Activated CD4-positive, alpha-beta T cell treated with anti-CD3 and anti-CD28 coated beads for 36 hours (primary cell): ENCODE measurements around the gene DUS1L. TPM values are rescaled to one million over a fixed set of nuclear protein-coding genes. Genes with fewer than 3 reads are reported as not detected.

Source experiments
- ATAC-seq: fragments of 200-7000 bp; cut with Tn5 transposase; one replicate; pipeline ENCODE4 v1.10.0; 2021; ENCODE audit warnings: mild to moderate bottlenecking, moderate library complexity
- CTCF ChIA-PET: fragments of 350-600 bp; sonication (Branson Sonifier 250); formaldehyde crosslinking; loops from one replicate; lab custom pipeline; 2021; ENCODE audit warnings: antibody characterized with exemption; lab: Charles Lee
- POLR2A ChIA-PET: fragments of 350-600 bp; sonication (Branson Sonifier 250); formaldehyde crosslinking; loops from one replicate; lab custom pipeline; 2021; ENCODE audit warnings: antibody characterized with exemption, inconsistent platforms; lab: Charles Lee
- DNase-seq: peaks from one replicate; pipeline ENCODE4 v3.0.0-alpha.2; 2020
- H3K27ac Mint-ChIP-seq: one replicate; pipeline ENCODE4 v1.8.0; 2021; ENCODE audit warnings: mixed read lengths
- H3K27me3 Mint-ChIP-seq: one replicate; pipeline ENCODE4 v1.8.0; 2021; ENCODE audit warnings: mixed read lengths
- H3K36me3 Mint-ChIP-seq: one replicate; pipeline ENCODE4 v1.8.0; 2021; ENCODE audit warnings: low read depth, mixed read lengths
- H3K4me1 Mint-ChIP-seq: one replicate; pipeline ENCODE4 v1.8.0; 2021; ENCODE audit warnings: mixed read lengths
- H3K4me3 Mint-ChIP-seq: one replicate; pipeline ENCODE4 v1.8.0; 2021; ENCODE audit warnings: mild to moderate bottlenecking, moderate library complexity, mixed read lengths
- H3K9me3 Mint-ChIP-seq: one replicate; pipeline ENCODE4 v1.8.0; 2021; ENCODE audit warnings: low read depth, mixed read lengths
- intact Hi-C, 2 experiments: fragments of 100-400 bp; cut with DNase I in 1 of 2; cut with micrococcal nuclease in 1 of 2; formaldehyde crosslinking; loops; one replicate each; pipeline versions ENCODE4 v1.14.2 to v1.15.1; 2022 to 2024; cut with DNase I, micrococcal nuclease
- total RNA-seq, 2 experiments: library from RNA; stranded (reverse); gene quantifications; one replicate each; pipeline ENCODE4 v1.2.3, GENCODE V29; 2021

The DUS1L gene
- total RNA-seq, 2 experiments from 2014 or later = 119 to 124 TPM

DNA sequence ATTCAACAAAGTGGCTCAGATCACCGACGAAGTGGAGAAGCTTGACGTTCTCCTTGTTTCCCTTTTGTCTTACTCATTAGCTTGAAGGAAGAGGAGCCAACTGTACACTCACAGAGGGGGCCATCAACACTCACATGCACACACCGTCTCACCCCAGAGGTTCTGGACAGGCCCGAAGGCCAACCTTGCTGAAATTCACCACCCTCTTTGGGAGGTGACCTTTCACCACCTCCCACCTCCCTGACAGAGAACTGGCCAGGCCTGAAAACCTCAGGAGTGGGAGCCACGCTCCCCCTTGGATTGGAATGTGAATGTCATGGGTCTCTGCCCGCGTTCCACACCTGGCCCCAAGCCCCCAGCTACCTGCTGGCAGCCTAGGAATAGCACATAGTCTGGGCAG lies 30.1 kb downstream of the DUS1L start:
- intact Hi-C loops = loop anchor here in 1 of 2 experiments (10.0 kb wide), 1 partner anchor 289 kb away; no protein-coding TSS in a partner anchor
- POLR2A ChIA-PET = interaction anchor here (0.7 to 1.2 kb wide), 4 partner anchors 9 to 284 kb away, joined by 3 to 10 read pairs (median 3); partner anchors contain the start of genes CENPX and LRRC45

DNA sequence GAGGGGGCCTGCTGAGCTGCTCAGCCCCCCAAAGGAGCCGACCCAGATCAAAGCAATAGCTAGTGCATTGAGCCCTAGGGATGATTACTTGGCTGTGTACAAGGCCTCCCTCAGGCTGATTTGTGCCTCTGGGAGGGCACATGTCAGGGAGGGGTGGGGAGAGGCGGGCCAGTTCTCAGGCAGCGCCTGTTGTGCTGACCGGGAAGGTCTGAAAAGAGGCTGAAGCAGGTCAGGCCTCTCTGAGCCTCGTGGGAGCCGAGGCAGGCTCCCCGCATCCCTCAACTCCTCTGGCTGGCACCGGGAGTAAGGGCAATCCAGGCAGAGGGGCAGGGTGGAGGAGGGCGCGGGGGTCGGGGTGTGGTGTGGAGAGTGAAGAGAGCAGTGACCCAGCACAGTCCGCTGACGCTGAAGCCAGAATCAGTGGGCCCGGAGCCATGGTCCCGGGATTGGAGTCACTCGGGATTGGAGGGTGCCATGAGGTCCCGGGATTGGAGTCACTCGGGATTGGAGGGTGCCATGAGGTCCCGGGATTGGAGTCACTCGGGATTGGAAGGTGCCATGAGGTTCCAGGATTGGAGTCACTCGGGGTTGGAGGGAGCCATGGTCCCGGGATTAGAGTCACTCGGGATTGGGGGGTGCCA lies 31.1 kb downstream of the DUS1L start:
- Mint-ChIP-seq H3K4me1 (peaks cover 29% of the 10 kb centered on the region), H3K4me3 (no peak overlapping the region), H3K27me3 (no peaks in the 10 kb centered on the region), H3K27ac (no peak overlapping the region), H3K9me3 (no peaks in the 10 kb centered on the region), H3K36me3 (peaks cover 10% of the 10 kb centered on the region)
- intact Hi-C loops = loop anchor here in 1 of 2 experiments (5.0 to 10.0 kb wide), 2 partner anchors 290 to 463 kb away; no protein-coding TSS in a partner anchor
- ChIA-PET CTCF (interaction anchor here (1.1 to 1.8 kb wide), 2 partner anchors 12 to 132 kb away, joined by 4 to 7 read pairs; partner anchors contain the start of genes CENPX and LRRC45), POLR2A (interaction anchor here (0.7 to 1.2 kb wide), 3 partner anchors 8 to 269 kb away, joined by 3 read pairs; partner anchors contain the start of genes CENPX and LRRC45)
- DNase-seq (no peak), ATAC-seq (no peak)

More for the DNA sequence above, 30.1 kb downstream of the DUS1L start:
- no peaks in the 10 kb centered on the region for H3K27me3 Mint-ChIP-seq
- peaks cover 25% of the 10 kb centered on the region for H3K4me1 Mint-ChIP-seq
- peaks cover 7% of the 10 kb centered on the region for H3K36me3 Mint-ChIP-seq
- CTCF ChIA-PET = interaction anchor here (0.6 to 1.8 kb wide), 4 partner anchors 13 to 131 kb away, joined by 3 to 7 read pairs (median 4); partner anchors contain the start of genes CENPX and LRRC45
- DNase-seq (no peak), ATAC-seq (no peak)
- H3K27ac Mint-ChIP-seq = peak overlapping the region; percentile 31
- no peaks in the 10 kb centered on the region for H3K9me3 Mint-ChIP-seq
- peak overlapping the region; percentile 82 for H3K4me3 Mint-ChIP-seq

GRCh38 chr17:82033359-82034085 lies 32.1 kb downstream of the DUS1L start:
- H3K9me3 Mint-ChIP-seq = no peaks in the 10 kb centered on the region
- H3K27ac Mint-ChIP-seq = no peak overlapping the region
- peaks cover 22% of the 10 kb centered on the region for H3K4me1 Mint-ChIP-seq
- DNase-seq (no peak), ATAC-seq (no peak)
- peak overlapping the region; percentile 41 for H3K4me3 Mint-ChIP-seq
- ChIA-PET POLR2A (no interaction called here), CTCF (interaction anchor here (0.7 kb wide), 1 partner anchor 71 kb away, joined by 3 read pairs; no protein-coding TSS in a partner anchor)
- no peaks in the 10 kb centered on the region for H3K27me3 Mint-ChIP-seq
- intact Hi-C loops = loop anchor here in 1 of 2 experiments (5.0 to 10.0 kb wide), 2 partner anchors 291 to 464 kb away; no protein-coding TSS in a partner anchor
- H3K36me3 Mint-ChIP-seq = peaks cover 11% of the 10 kb centered on the region

- CTCF ChIA-PET = interaction anchor here (1.4 to 3.4 kb wide), 2 partner anchors 66 to 122 kb away, joined by 4 to 35 read pairs; partner anchors contain the start of gene FASN
- peak overlapping the region; percentile 43 for H3K4me3 Mint-ChIP-seq
These were observed 33.5 kb downstream of the DUS1L start for GRCh38 chr17:82031885-82032627.

DNA sequence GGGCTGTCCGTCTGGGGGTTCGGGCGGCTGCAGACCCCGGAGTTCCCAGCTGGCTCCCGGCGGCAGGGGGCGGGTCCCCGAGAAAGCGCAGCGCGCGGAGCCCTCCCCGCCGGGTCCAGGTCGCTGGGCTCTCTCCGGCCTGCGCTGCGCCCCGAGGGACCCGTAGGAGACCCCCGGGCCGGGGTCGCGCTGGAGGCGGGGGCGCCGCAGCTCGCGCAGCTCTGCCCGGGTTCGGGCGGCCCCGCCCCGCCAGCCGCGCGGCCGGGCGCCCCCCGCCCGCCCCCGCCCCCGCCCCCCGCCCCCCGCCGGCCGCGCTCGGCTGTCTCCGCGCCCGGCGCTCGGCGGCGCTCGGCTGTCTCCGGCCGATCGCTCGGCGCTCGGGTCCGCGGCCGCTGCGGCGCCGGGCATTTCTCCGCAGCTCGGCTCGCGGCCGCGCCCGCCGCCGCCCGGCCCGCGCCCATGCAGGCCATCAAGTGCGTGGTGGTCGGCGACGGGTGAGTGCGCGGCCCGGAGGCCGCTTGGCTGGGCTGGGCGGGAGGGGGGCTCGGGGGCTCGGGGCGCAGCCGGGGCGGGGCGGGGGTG lies 34.2 kb downstream of the DUS1L start, which contains the start of gene RAC3:
Gene RAC3 (plus strand): TSS at position 376 of the 582 bp plus-strand sequence. CDS start 84 bp downstream, at position 460.
- POLR2A ChIA-PET = no interaction called here
- CTCF ChIA-PET = interaction anchor here (0.9 to 3.4 kb wide), 5 partner anchors 34 to 126 kb away, joined by 4 to 35 read pairs (median 6); partner anchors contain the start of genes DUS1L and FASN
- no peak within 1 kb of the TSS for H3K27ac Mint-ChIP-seq
- intact Hi-C loops = loop anchor here (1.0 to 10.0 kb wide), 5 partner anchors 8 to 466 kb away; partner anchors contain the start of genes LRRC45 (in 2 of the 2), ALYREF (in 1 of the 2), ANAPC11 (in 1 of the 2) and FASN (in 1 of the 2)
- ATAC-seq (peak; percentile 54), DNase-seq (peak; percentile 46)
- H3K9me3 Mint-ChIP-seq = no peaks in the 10 kb centered on the region
- H3K36me3 Mint-ChIP-seq = peaks cover 11% of the 10 kb centered on the region
- peaks cover 18% of the 10 kb centered on the region for H3K4me1 Mint-ChIP-seq
- H3K27me3 Mint-ChIP-seq = no peaks in the 10 kb centered on the region
- peak within 1 kb of the TSS; percentile 67 for H3K4me3 Mint-ChIP-seq

More at GRCh38 chr17:82031885-82032627, 33.5 kb downstream of the DUS1L start:
- H3K27ac Mint-ChIP-seq = no peak overlapping the region
- DNase-seq = peak; percentile 74
- H3K27me3 Mint-ChIP-seq = no peaks in the 10 kb centered on the region
- ATAC-seq = peak; percentile 54
- intact Hi-C loops = loop anchor here (1.0 to 10.0 kb wide), 5 partner anchors 9 to 465 kb away; partner anchors contain the start of genes LRRC45 (in 2 of the 2), ALYREF (in 1 of the 2), ANAPC11 (in 1 of the 2) and FASN (in 1 of the 2)
- no peaks in the 10 kb centered on the region for H3K9me3 Mint-ChIP-seq
- H3K4me1 Mint-ChIP-seq = peaks cover 18% of the 10 kb centered on the region
- POLR2A ChIA-PET = no interaction called here
- H3K36me3 Mint-ChIP-seq = peaks cover 11% of the 10 kb centered on the region

GRCh38 chr17:82030470-82031302 lies 34.9 kb downstream of the DUS1L start:
- Mint-ChIP-seq H3K4me1 (peaks cover 13% of the 10 kb centered on the region), H3K4me3 (peak overlapping the region; percentile 67), H3K36me3 (peaks cover 11% of the 10 kb centered on the region), H3K9me3 (no peaks in the 10 kb centered on the region), H3K27me3 (no peaks in the 10 kb centered on the region), H3K27ac (no peak overlapping the region)
- DNase-seq (peak; percentile 92), ATAC-seq (peak; percentile 79)
- POLR2A ChIA-PET = interaction anchor here (0.6 kb wide), 1 partner anchor 537 kb away, joined by 6 read pairs; no protein-coding TSS in a partner anchor
- CTCF ChIA-PET = interaction anchor here (0.6 to 3.4 kb wide), 26 partner anchors 10 to 384 kb away, joined by 3 to 35 read pairs (median 3); partner anchors contain the start of genes DUS1L, FASN, MAFG and PYCR1
- intact Hi-C loops = loop anchor here (1.0 to 10.0 kb wide), 8 partner anchors 7 to 467 kb away; partner anchors contain the start of genes FASN (in 2 of the 2), LRRC45 (in 2 of the 2), ALYREF (in 1 of the 2) and ANAPC11 (in 1 of the 2)

DNA sequence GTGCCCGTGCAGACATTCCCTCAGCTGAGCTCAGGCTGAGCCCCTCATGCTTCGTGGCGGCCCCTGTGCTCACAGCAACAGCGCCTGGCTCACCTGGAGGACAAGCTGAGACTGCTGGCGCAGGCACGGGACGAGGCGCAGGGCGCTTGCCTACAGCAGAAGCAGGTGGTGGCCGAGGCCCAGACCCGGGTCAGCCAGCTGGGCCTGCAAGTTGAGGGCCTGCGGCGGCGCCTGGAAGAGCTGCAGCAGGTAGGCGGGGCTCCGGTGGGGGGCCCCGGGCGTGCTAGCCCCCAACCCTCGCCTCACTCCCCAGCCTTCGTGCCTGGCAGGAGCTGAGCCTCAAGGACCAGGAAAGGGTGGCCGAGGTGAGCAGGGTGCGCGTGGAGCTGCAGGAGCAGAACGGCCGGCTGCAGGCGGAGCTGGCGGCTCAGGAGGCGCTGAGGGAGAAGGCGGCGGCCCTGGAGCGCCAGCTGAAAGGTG lies 35.6 kb downstream of the DUS1L start:
- intact Hi-C loops = loop anchor here (1.0 to 10.0 kb wide), 6 partner anchors 68 to 467 kb away; partner anchors contain the start of gene FASN (in 2 of the 2)
- Mint-ChIP-seq H3K9me3 (no peaks in the 10 kb centered on the region), H3K4me1 (peaks cover 7% of the 10 kb centered on the region), H3K4me3 (no peak overlapping the region), H3K27ac (no peak overlapping the region), H3K36me3 (peaks cover 4% of the 10 kb centered on the region), H3K27me3 (no peaks in the 10 kb centered on the region)
- POLR2A ChIA-PET = no interaction called here
- ATAC-seq (no peak), DNase-seq (no peak)
- CTCF ChIA-PET = interaction anchor here (0.6 to 3.4 kb wide), 20 partner anchors 9 to 206 kb away, joined by 3 to 35 read pairs (median 3); partner anchors contain the start of genes DUS1L and MAFG

GRCh38 chr17:82029391-82029790 lies 36.2 kb downstream of the DUS1L start:
- POLR2A ChIA-PET = no interaction called here
- no peaks in the 10 kb centered on the region for H3K27me3 Mint-ChIP-seq
- no peak for DNase-seq
- peak overlapping the region; percentile 6 for H3K4me3 Mint-ChIP-seq
- H3K36me3 Mint-ChIP-seq = peaks cover 4% of the 10 kb centered on the region
- no peak overlapping the region for H3K27ac Mint-ChIP-seq
- no peaks in the 10 kb centered on the region for H3K9me3 Mint-ChIP-seq
- ATAC-seq = no peak
- CTCF ChIA-PET = interaction anchor here (0.8 to 3.4 kb wide), 6 partner anchors 20 to 129 kb away, joined by 3 to 35 read pairs (median 4); partner anchors contain the start of gene DUS1L
- intact Hi-C loops = no loop called here
- H3K4me1 Mint-ChIP-seq = peaks cover 7% of the 10 kb centered on the region

GRCh38 chr17:82028966-82029365 lies 36.6 kb downstream of the DUS1L start:
- no peak for DNase-seq
- ChIA-PET POLR2A (no interaction called here), CTCF (interaction anchor here (3.0 to 3.4 kb wide), 2 partner anchors 70 to 125 kb away, joined by 8 to 35 read pairs; no protein-coding TSS in a partner anchor)
- Mint-ChIP-seq H3K27me3 (no peaks in the 10 kb centered on the region), H3K36me3 (peaks cover 4% of the 10 kb centered on the region), H3K27ac (no peak overlapping the region), H3K9me3 (no peaks in the 10 kb centered on the region), H3K4me3 (no peak overlapping the region), H3K4me1 (peaks cover 10% of the 10 kb centered on the region)
- no peak for ATAC-seq
- intact Hi-C loops = no loop called here
